Skin of body (tissue), 2 donors: Measurements from ENCODE around the gene H6PD. TPM values are rescaled to one million over a fixed set of nuclear protein-coding genes. Genes with fewer than 3 reads are reported as not detected.

Experiments
- DNase-seq: peaks from one replicate; lab custom pipeline; 2025; lab: John Stamatoyannopoulos, UW
- total RNA-seq: library from RNA; depleted of rRNA; stranded (reverse); fragments of >200 nt; gene quantifications from one replicate; pipeline ENCODE4 v1.2.3, GENCODE V29; 2014

The H6PD gene
- total RNA-seq: 32.6 TPM

GRCh38 chr1:9234223-9235095, at the start of gene H6PD:
TSS of gene H6PD (plus strand) at chr1:9234774. CDS start at chr1:9244935, 10,161 bp downstream.
- DNase-seq: peak; percentile 64

GRCh38 chr1:9186082-9186859, 48.3 kb upstream of the H6PD start:
- no peak for DNase-seq

- no peak for DNase-seq
These were observed 47.6 kb upstream of the H6PD start for GRCh38 chr1:9187004-9187403.

GRCh38 chr1:9190234-9190633, 44.3 kb upstream of the H6PD start:
- no peak for DNase-seq

- no peak for DNase-seq
These were observed 43.3 kb upstream of the H6PD start for GRCh38 chr1:9191231-9191630.

GRCh38 chr1:9192578-9193232, 41.9 kb upstream of the H6PD start:
- no peak for DNase-seq

GRCh38 chr1:9193233-9193625, 41.3 kb upstream of the H6PD start:
- DNase-seq: no peak

- DNase-seq: no peak
These were observed 40.5 kb upstream of the H6PD start for GRCh38 chr1:9194024-9194423.

- DNase-seq: no peak
These were observed 38.9 kb upstream of the H6PD start for GRCh38 chr1:9195651-9196050.

GRCh38 chr1:9196129-9197040, 38.2 kb upstream of the H6PD start:
- DNase-seq: peak; percentile 22

- DNase-seq: no peak
These were observed 37.1 kb upstream of the H6PD start for GRCh38 chr1:9197186-9198099.

GRCh38 chr1:9198538-9199361, 35.8 kb upstream of the H6PD start:
- no peak for DNase-seq

- DNase-seq: no peak
These were observed 34.1 kb upstream of the H6PD start for GRCh38 chr1:9200441-9200840.

- no peak for DNase-seq
These were observed 33.0 kb upstream of the H6PD start for GRCh38 chr1:9201401-9202239.

GRCh38 chr1:9202240-9202870, 32.2 kb upstream of the H6PD start:
- no peak for DNase-seq

GRCh38 chr1:9203511-9203982, 31.0 kb upstream of the H6PD start:
- DNase-seq: no peak

- DNase-seq: no peak
These were observed 30.3 kb upstream of the H6PD start for GRCh38 chr1:9204156-9204720.
